ENCODE data around the gene NHLRC1.
A peak's percentile ranks its signal among the peaks of the same experiment; 100 is the strongest.

The NHLRC1 gene

GRCh38 chr6:18117136-18117535 lies 5.3 kb downstream of the NHLRC1 start:
- Mint-ChIP-seq H3K27ac (no peak overlapping the region), H3K4me3 (no peak overlapping the region), H3K36me3 (ENCODE audit: low read depth) (no peaks in the 10 kb centered on the region), H3K9me3 (no peaks in the 10 kb centered on the region), H3K27me3 (peaks cover 78% of the 10 kb centered on the region), H3K4me1 (ENCODE audit: low read depth) (peaks cover 21% of the 10 kb centered on the region)
- DNase-seq = no peak

- Mint-ChIP-seq H3K27ac (peak overlapping the region; percentile 70), H3K27me3 (peaks cover 76% of the 10 kb centered on the region), H3K4me1 (ENCODE audit: low read depth) (peaks cover 15% of the 10 kb centered on the region)
These were observed 7.1 kb downstream of the NHLRC1 start for GRCh38 chr6:18115356-18115755.

GRCh38 chr6:18110162-18110561 lies 12.3 kb downstream of the NHLRC1 start:
- Mint-ChIP-seq H3K27me3 (peaks cover 57% of the 10 kb centered on the region), H3K36me3 (ENCODE audit: low read depth) (peaks cover 3% of the 10 kb centered on the region), H3K4me3 (no peak overlapping the region), H3K4me1 (ENCODE audit: low read depth) (peaks cover 6% of the 10 kb centered on the region), H3K9me3 (peaks cover 14% of the 10 kb centered on the region), H3K27ac (no peak overlapping the region)
- DNase-seq = no peak

More at GRCh38 chr6:18115356-18115755, 7.1 kb downstream of the NHLRC1 start:
- DNase-seq = no peak
- H3K36me3 Mint-ChIP-seq (ENCODE audit: low read depth) = no peaks in the 10 kb centered on the region
- no peaks in the 10 kb centered on the region for H3K9me3 Mint-ChIP-seq
- peak overlapping the region; percentile 24 for H3K4me3 Mint-ChIP-seq

- H3K4me1 Mint-ChIP-seq (ENCODE audit: low read depth) = peaks cover 2% of the 10 kb centered on the region
- no peak overlapping the region for H3K27ac Mint-ChIP-seq
- peaks cover 14% of the 10 kb centered on the region for H3K9me3 Mint-ChIP-seq
- H3K27me3 Mint-ChIP-seq = peaks cover 58% of the 10 kb centered on the region
- no peak overlapping the region for H3K4me3 Mint-ChIP-seq
- peaks cover 3% of the 10 kb centered on the region for H3K36me3 Mint-ChIP-seq (ENCODE audit: low read depth)
- no peak for DNase-seq
These were observed 15.4 kb downstream of the NHLRC1 start for GRCh38 chr6:18107061-18107460.

- Mint-ChIP-seq H3K27me3 (peaks cover 57% of the 10 kb centered on the region), H3K27ac (no peak overlapping the region), H3K4me3 (no peak overlapping the region), H3K4me1 (ENCODE audit: low read depth) (peaks cover 2% of the 10 kb centered on the region), H3K36me3 (ENCODE audit: low read depth) (peaks cover 3% of the 10 kb centered on the region), H3K9me3 (peaks cover 14% of the 10 kb centered on the region)
- no peak for DNase-seq
These were observed 19.5 kb downstream of the NHLRC1 start for GRCh38 chr6:18102783-18103509.

GRCh38 chr6:18101873-18102272 lies 20.6 kb downstream of the NHLRC1 start:
- H3K27ac Mint-ChIP-seq = no peak overlapping the region
- H3K4me1 Mint-ChIP-seq (ENCODE audit: low read depth) = peaks cover 2% of the 10 kb centered on the region
- peaks cover 9% of the 10 kb centered on the region for H3K9me3 Mint-ChIP-seq
- peaks cover 63% of the 10 kb centered on the region for H3K27me3 Mint-ChIP-seq
- no peaks in the 10 kb centered on the region for H3K36me3 Mint-ChIP-seq (ENCODE audit: low read depth)
- H3K4me3 Mint-ChIP-seq = no peak overlapping the region
- DNase-seq = no peak

GRCh38 chr6:18101271-18101670 lies 21.2 kb downstream of the NHLRC1 start:
- Mint-ChIP-seq H3K4me3 (no peak overlapping the region), H3K36me3 (ENCODE audit: low read depth) (no peaks in the 10 kb centered on the region), H3K9me3 (peaks cover 7% of the 10 kb centered on the region), H3K4me1 (ENCODE audit: low read depth) (peaks cover 2% of the 10 kb centered on the region), H3K27ac (no peak overlapping the region), H3K27me3 (peaks cover 63% of the 10 kb centered on the region)
- no peak for DNase-seq

- no peaks in the 10 kb centered on the region for H3K9me3 Mint-ChIP-seq
- H3K36me3 Mint-ChIP-seq (ENCODE audit: low read depth) = no peaks in the 10 kb centered on the region
- H3K27ac Mint-ChIP-seq = no peak overlapping the region
- peaks cover 62% of the 10 kb centered on the region for H3K27me3 Mint-ChIP-seq
- DNase-seq = no peak
- H3K4me3 Mint-ChIP-seq = no peak overlapping the region
- peaks cover 2% of the 10 kb centered on the region for H3K4me1 Mint-ChIP-seq (ENCODE audit: low read depth)
These were observed 22.2 kb downstream of the NHLRC1 start for GRCh38 chr6:18100296-18100695.

- H3K4me1 Mint-ChIP-seq (ENCODE audit: low read depth) = no peaks in the 10 kb centered on the region
- no peak overlapping the region for H3K4me3 Mint-ChIP-seq
- no peak overlapping the region for H3K27ac Mint-ChIP-seq
- peaks cover 55% of the 10 kb centered on the region for H3K27me3 Mint-ChIP-seq
- H3K9me3 Mint-ChIP-seq = no peaks in the 10 kb centered on the region
- no peaks in the 10 kb centered on the region for H3K36me3 Mint-ChIP-seq (ENCODE audit: low read depth)
- no peak for DNase-seq
These were observed 23.0 kb downstream of the NHLRC1 start for GRCh38 chr6:18099511-18099910.

GRCh38 chr6:18096423-18096822 lies 26.1 kb downstream of the NHLRC1 start:
- no peaks in the 10 kb centered on the region for H3K36me3 Mint-ChIP-seq (ENCODE audit: low read depth)
- no peak overlapping the region for H3K4me3 Mint-ChIP-seq
- no peaks in the 10 kb centered on the region for H3K9me3 Mint-ChIP-seq
- no peak overlapping the region for H3K27ac Mint-ChIP-seq
- no peak for DNase-seq
- H3K4me1 Mint-ChIP-seq (ENCODE audit: low read depth) = no peaks in the 10 kb centered on the region
- peaks cover 31% of the 10 kb centered on the region for H3K27me3 Mint-ChIP-seq

- no peak overlapping the region for H3K4me3 Mint-ChIP-seq
- no peaks in the 10 kb centered on the region for H3K4me1 Mint-ChIP-seq (ENCODE audit: low read depth)
- H3K27ac Mint-ChIP-seq = no peak overlapping the region
- peaks cover 21% of the 10 kb centered on the region for H3K27me3 Mint-ChIP-seq
- no peaks in the 10 kb centered on the region for H3K36me3 Mint-ChIP-seq (ENCODE audit: low read depth)
- DNase-seq = no peak
- peaks cover 5% of the 10 kb centered on the region for H3K9me3 Mint-ChIP-seq
These were observed 31.1 kb downstream of the NHLRC1 start for GRCh38 chr6:18091382-18091781.

- Mint-ChIP-seq H3K4me3 (no peak overlapping the region), H3K4me1 (ENCODE audit: low read depth) (no peaks in the 10 kb centered on the region), H3K27me3 (peaks cover 22% of the 10 kb centered on the region), H3K9me3 (peaks cover 5% of the 10 kb centered on the region), H3K27ac (no peak overlapping the region), H3K36me3 (ENCODE audit: low read depth) (no peaks in the 10 kb centered on the region)
- DNase-seq = no peak
These were observed 32.1 kb downstream of the NHLRC1 start for GRCh38 chr6:18090349-18090786.

- Mint-ChIP-seq H3K4me3 (no peak overlapping the region), H3K9me3 (peaks cover 5% of the 10 kb centered on the region), H3K27ac (no peak overlapping the region), H3K4me1 (ENCODE audit: low read depth) (no peaks in the 10 kb centered on the region), H3K36me3 (ENCODE audit: low read depth) (no peaks in the 10 kb centered on the region), H3K27me3 (peaks cover 23% of the 10 kb centered on the region)
- DNase-seq = no peak
These were observed 33.8 kb downstream of the NHLRC1 start for GRCh38 chr6:18088419-18089296.

- no peak overlapping the region for H3K4me3 Mint-ChIP-seq
- H3K27ac Mint-ChIP-seq = no peak overlapping the region
- peaks cover 27% of the 10 kb centered on the region for H3K27me3 Mint-ChIP-seq
- H3K36me3 Mint-ChIP-seq (ENCODE audit: low read depth) = no peaks in the 10 kb centered on the region
- peaks cover 5% of the 10 kb centered on the region for H3K9me3 Mint-ChIP-seq
- no peaks in the 10 kb centered on the region for H3K4me1 Mint-ChIP-seq (ENCODE audit: low read depth)
- no peak for DNase-seq
These were observed 34.9 kb downstream of the NHLRC1 start for GRCh38 chr6:18087396-18088165.
